ENCODE data around the gene CLRN1. TPM values are rescaled to one million over a fixed set of nuclear protein-coding genes. Genes with fewer than 3 reads are reported as not detected.

Gene CLRN1
- total RNA-seq, 1 experiment from 2014 or later, result not detected

GRCh38 chr3:150898046-150898754, 74.3 kb downstream of the CLRN1 start (continued):
- TF ChIP-seq, protein P1, sequence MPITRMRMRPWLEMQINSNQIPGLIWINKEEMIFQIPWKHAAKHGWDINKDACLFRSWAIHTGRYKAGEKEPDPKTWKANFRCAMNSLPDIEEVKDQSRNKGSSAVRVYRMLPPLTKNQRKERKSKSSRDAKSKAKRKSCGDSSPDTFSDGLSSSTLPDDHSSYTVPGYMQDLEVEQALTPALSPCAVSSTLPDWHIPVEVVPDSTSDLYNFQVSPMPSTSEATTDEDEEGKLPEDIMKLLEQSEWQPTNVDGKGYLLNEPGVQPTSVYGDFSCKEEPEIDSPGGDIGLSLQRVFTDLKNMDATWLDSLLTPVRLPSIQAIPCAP (CRISPR knock-in tag; IDR thresholded peaks at IDR 0.05), result no peak
- no peak for TF ChIP-seq TEAD4 (CRISPR knock-in tag; IDR thresholded peaks at IDR 0.05)
- TF ChIP-seq NR3C1 (CRISPR knock-in tag; conservative IDR thresholded peaks at IDR 0.05; ENCODE audit: low read depth), result no peak
- no peak for TF ChIP-seq SMAD3 (CRISPR knock-in tag; IDR thresholded peaks at IDR 0.05; ENCODE audit: borderline replicate concordance)
- no peak for TF ChIP-seq PRRX2 (CRISPR knock-in tag; IDR thresholded peaks at IDR 0.05)
- TF ChIP-seq E2F5 (CRISPR knock-in tag; IDR thresholded peaks at IDR 0.05), result no peak
- TF ChIP-seq, protein P2, sequence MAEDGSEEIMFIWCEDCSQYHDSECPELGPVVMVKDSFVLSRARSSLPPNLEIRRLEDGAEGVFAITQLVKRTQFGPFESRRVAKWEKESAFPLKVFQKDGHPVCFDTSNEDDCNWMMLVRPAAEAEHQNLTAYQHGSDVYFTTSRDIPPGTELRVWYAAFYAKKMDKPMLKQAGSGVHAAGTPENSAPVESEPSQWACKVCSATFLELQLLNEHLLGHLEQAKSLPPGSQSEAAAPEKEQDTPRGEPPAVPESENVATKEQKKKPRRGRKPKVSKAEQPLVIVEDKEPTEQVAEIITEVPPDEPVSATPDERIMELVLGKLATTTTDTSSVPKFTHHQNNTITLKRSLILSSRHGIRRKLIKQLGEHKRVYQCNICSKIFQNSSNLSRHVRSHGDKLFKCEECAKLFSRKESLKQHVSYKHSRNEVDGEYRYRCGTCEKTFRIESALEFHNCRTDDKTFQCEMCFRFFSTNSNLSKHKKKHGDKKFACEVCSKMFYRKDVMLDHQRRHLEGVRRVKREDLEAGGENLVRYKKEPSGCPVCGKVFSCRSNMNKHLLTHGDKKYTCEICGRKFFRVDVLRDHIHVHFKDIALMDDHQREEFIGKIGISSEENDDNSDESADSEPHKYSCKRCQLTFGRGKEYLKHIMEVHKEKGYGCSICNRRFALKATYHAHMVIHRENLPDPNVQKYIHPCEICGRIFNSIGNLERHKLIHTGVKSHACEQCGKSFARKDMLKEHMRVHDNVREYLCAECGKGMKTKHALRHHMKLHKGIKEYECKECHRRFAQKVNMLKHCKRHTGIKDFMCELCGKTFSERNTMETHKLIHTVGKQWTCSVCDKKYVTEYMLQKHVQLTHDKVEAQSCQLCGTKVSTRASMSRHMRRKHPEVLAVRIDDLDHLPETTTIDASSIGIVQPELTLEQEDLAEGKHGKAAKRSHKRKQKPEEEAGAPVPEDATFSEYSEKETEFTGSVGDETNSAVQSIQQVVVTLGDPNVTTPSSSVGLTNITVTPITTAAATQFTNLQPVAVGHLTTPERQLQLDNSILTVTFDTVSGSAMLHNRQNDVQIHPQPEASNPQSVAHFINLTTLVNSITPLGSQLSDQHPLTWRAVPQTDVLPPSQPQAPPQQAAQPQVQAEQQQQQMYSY (CRISPR knock-in tag; IDR thresholded peaks at IDR 0.05), result no peak
- no peak for TF ChIP-seq FOXP1 (CRISPR knock-in tag; IDR thresholded peaks at IDR 0.05; ENCODE audit: borderline replicate concordance)
- no peak for TF ChIP-seq JUN (CRISPR knock-in tag; IDR thresholded peaks at IDR 0.05)

GRCh38 chr3:150897592-150897991, 74.9 kb downstream of the CLRN1 start:
- peaks cover 6% of the 10 kb centered on the region for H3K4me1 Mint-ChIP-seq
- CTCF ChIA-PET, result no interaction called here
- no peaks in the 10 kb centered on the region for H3K27me3 Mint-ChIP-seq (ENCODE audit: low read depth)
- POLR2A ChIA-PET, result no interaction called here
- DNase-seq (ENCODE audit: low spot score) (no peak), ATAC-seq (no peak)
- no peak overlapping the region for H3K27ac Mint-ChIP-seq
- no peak overlapping the region for H3K4me3 Mint-ChIP-seq
- H3K36me3 Mint-ChIP-seq, result no peaks in the 10 kb centered on the region
- H3K9me3 Mint-ChIP-seq, result no peaks in the 10 kb centered on the region
- no peak for TF ChIP-seq TEAD4 (CRISPR knock-in tag; IDR thresholded peaks at IDR 0.05)
- TF ChIP-seq ZSCAN18 (CRISPR knock-in tag; IDR thresholded peaks at IDR 0.05), result no peak
- TF ChIP-seq, protein P3, sequence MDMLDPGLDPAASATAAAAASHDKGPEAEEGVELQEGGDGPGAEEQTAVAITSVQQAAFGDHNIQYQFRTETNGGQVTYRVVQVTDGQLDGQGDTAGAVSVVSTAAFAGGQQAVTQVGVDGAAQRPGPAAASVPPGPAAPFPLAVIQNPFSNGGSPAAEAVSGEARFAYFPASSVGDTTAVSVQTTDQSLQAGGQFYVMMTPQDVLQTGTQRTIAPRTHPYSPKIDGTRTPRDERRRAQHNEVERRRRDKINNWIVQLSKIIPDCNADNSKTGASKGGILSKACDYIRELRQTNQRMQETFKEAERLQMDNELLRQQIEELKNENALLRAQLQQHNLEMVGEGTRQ (CRISPR knock-in tag; IDR thresholded peaks at IDR 0.05), result no peak
- TF ChIP-seq ZMAT4 (CRISPR knock-in tag; IDR thresholded peaks at IDR 0.05), result no peak
- TF ChIP-seq ZNF317 (CRISPR knock-in tag; IDR thresholded peaks at IDR 0.05; ENCODE audit: borderline replicate concordance, low read depth), result no peak

GRCh38 chr3:150890831-150891230, 81.7 kb downstream of the CLRN1 start:
- Mint-ChIP-seq H3K36me3 (peaks cover 2% of the 10 kb centered on the region), H3K27me3 (ENCODE audit: low read depth) (no peaks in the 10 kb centered on the region), H3K9me3 (peaks cover 21% of the 10 kb centered on the region), H3K4me3 (no peak overlapping the region), H3K27ac (no peak overlapping the region), H3K4me1 (no peaks in the 10 kb centered on the region)
- no peak for DNase-seq (ENCODE audit: low spot score)
- ChIA-PET CTCF (interaction anchor here (0.6 kb wide), 1 partner anchor 534 kb away, joined by 3 read pairs; no protein-coding TSS in a partner anchor), POLR2A (no interaction called here)
- ATAC-seq, result no peak
- TF ChIP-seq, protein P4, sequence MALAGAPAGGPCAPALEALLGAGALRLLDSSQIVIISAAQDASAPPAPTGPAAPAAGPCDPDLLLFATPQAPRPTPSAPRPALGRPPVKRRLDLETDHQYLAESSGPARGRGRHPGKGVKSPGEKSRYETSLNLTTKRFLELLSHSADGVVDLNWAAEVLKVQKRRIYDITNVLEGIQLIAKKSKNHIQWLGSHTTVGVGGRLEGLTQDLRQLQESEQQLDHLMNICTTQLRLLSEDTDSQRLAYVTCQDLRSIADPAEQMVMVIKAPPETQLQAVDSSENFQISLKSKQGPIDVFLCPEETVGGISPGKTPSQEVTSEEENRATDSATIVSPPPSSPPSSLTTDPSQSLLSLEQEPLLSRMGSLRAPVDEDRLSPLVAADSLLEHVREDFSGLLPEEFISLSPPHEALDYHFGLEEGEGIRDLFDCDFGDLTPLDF (CRISPR knock-in tag; IDR thresholded peaks at IDR 0.05), result no peak
- TF ChIP-seq NR2C2 (CRISPR knock-in tag; IDR thresholded peaks at IDR 0.05) (no peak), CDX4 (CRISPR knock-in tag; IDR thresholded peaks at IDR 0.05; ENCODE audit: borderline replicate concordance) (no peak), GRHL2 (CRISPR knock-in tag; IDR thresholded peaks at IDR 0.05; ENCODE audit: insufficient replicate concordance, severe bottlenecking) (no peak), ZNF121 (CRISPR knock-in tag; IDR thresholded peaks at IDR 0.05) (no peak), RELA (CRISPR knock-in tag; IDR thresholded peaks at IDR 0.05; ENCODE audit: borderline replicate concordance) (no peak), MXD4 (CRISPR knock-in tag; IDR thresholded peaks at IDR 0.05; ENCODE audit: borderline replicate concordance) (no peak)
- TF ChIP-seq, protein P5, sequence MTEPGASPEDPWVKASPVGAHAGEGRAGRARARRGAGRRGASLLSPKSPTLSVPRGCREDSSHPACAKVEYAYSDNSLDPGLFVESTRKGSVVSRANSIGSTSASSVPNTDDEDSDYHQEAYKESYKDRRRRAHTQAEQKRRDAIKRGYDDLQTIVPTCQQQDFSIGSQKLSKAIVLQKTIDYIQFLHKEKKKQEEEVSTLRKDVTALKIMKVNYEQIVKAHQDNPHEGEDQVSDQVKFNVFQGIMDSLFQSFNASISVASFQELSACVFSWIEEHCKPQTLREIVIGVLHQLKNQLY (CRISPR knock-in tag; IDR thresholded peaks at IDR 0.05), result no peak

All from WTC11 (cell line).